Measurements from ENCODE around the gene GPC1. TPM values are rescaled to one million over a fixed set of nuclear protein-coding genes. Genes with fewer than 3 reads are reported as not detected.
"Not testable (repeated sequence)": the region's sequence is repeated elsewhere in the genome, so short reads cannot be mapped to it uniquely, and the experiment has no call there.

The GPC1 gene
- total RNA-seq, 1 donor from 2014 or later: 252 TPM

DNA sequence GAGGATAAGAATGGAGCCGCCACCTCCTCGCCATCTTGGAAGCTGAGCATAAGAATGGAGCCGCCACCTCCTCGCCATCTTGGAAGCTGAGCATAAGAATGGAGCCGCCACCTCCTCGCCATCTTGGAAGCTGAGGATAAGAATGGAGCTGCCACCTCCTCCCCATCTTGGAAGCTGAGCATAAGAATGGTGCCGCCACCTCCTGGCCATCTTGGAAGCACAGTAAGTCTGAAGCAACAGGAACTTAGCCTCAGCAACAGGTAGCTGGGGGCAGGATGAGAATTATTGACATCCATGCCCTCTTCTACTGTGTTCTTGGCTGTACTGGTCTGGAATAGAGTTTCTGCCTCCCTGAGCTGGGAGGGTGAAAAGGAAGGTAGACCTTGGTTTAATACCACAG is 61.6 kb downstream of the GPC1 start:
- not testable (repeated sequence) for H3K9me3 ChIP-seq (ENCODE audit: insufficient read depth, low read depth, low read length); H3K4me3 Mint-ChIP-seq (ENCODE audit: unreplicated experiment); H4K20me1 ChIP-seq (ENCODE audit: insufficient read depth, low read length); H3K4me3 ChIP-seq (ENCODE audit: insufficient read depth, low read depth, low read length); H3K27me3 ChIP-seq (ENCODE audit: insufficient read depth, low read length); H3K27me3 Mint-ChIP-seq (ENCODE audit: low read depth, unreplicated experiment); H3K79me2 ChIP-seq (ENCODE audit: insufficient read depth, low read length); H3K4me1 ChIP-seq (ENCODE audit: insufficient read depth, low read length); H3K27ac Mint-ChIP-seq (ENCODE audit: unreplicated experiment); H3K27ac ChIP-seq (ENCODE audit: low read depth, low read length); H3K9ac ChIP-seq (ENCODE audit: low read length); FAIRE-seq; H3K4me1 Mint-ChIP-seq (ENCODE audit: low read depth, unreplicated experiment); H3K36me3 ChIP-seq (ENCODE audit: insufficient read depth, low read length); H2AFZ ChIP-seq (ENCODE audit: low read depth, low read length); H3K4me2 ChIP-seq (ENCODE audit: low read length)
- TF ChIP-seq, protein P1, sequence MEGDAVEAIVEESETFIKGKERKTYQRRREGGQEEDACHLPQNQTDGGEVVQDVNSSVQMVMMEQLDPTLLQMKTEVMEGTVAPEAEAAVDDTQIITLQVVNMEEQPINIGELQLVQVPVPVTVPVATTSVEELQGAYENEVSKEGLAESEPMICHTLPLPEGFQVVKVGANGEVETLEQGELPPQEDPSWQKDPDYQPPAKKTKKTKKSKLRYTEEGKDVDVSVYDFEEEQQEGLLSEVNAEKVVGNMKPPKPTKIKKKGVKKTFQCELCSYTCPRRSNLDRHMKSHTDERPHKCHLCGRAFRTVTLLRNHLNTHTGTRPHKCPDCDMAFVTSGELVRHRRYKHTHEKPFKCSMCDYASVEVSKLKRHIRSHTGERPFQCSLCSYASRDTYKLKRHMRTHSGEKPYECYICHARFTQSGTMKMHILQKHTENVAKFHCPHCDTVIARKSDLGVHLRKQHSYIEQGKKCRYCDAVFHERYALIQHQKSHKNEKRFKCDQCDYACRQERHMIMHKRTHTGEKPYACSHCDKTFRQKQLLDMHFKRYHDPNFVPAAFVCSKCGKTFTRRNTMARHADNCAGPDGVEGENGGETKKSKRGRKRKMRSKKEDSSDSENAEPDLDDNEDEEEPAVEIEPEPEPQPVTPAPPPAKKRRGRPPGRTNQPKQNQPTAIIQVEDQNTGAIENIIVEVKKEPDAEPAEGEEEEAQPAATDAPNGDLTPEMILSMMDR (IDR thresholded peaks at IDR 0.05; ENCODE audit: insufficient read depth, low read depth, low read length): peak; percentile 25
- Mint-ChIP-seq H3K36me3 (ENCODE audit: low read depth, unreplicated experiment) (peaks cover 11% of the 10 kb centered on the region), H3K9me3 (ENCODE audit: unreplicated experiment) (peaks cover 23% of the 10 kb centered on the region)
- peak; percentile 10 for DNase-seq (ENCODE audit: low read depth)

DNA sequence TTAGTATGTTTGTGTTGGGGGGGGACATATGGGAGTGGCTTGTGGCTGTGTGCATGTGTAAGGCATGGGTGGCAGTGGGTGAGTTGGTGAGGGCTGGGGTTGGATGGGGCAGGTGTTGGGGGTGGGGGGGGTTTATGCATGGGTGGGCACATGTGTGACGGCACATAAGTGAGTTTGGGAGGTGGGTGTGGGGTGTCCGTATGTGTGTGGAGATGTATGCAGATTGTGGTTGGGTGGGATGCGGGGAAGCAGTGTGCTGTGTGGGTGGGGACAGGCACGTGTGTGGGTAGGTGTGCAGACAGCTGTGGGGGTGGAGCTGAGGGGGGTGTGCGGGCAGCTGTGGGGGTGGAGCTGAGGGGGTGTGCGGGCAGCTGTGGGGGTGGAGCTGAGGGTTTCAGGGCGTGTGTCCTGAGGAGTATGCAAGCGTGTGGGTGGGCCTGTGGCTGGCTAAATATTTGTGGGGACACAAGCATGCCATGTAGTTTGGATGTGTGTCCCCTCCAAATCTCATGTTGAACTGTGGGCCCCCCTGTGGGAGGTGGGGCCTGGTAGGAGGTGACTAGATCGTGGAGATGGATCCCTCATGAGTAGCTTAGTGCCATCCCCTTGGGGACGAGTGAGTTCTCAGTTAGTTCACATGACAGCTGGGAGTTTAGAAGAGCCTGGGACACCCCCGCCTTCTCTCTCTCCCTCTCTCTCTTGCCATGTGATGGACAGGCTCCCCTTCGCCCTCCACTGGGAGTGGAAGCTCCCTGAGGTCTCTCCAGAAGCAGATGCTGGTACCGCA is 62.9 kb downstream of the GPC1 start:
- Mint-ChIP-seq H3K4me1 (ENCODE audit: low read depth, unreplicated experiment) (no peaks in the 10 kb centered on the region), H3K9me3 (ENCODE audit: unreplicated experiment) (peaks cover 18% of the 10 kb centered on the region), H3K27ac (ENCODE audit: unreplicated experiment) (no peak overlapping the region), H3K4me3 (ENCODE audit: unreplicated experiment) (no peak overlapping the region), H3K27me3 (ENCODE audit: low read depth, unreplicated experiment) (peaks cover 13% of the 10 kb centered on the region), H3K36me3 (ENCODE audit: low read depth, unreplicated experiment) (peaks cover 10% of the 10 kb centered on the region)
- DNase-seq (ENCODE audit: low read depth): no peak
- no peaks in the 10 kb centered on the region for H3K9me3 ChIP-seq (ENCODE audit: insufficient read depth, low read depth, low read length)
- no peak for TF ChIP-seq EZH2 (IDR thresholded peaks at IDR 0.05; ENCODE audit: insufficient read depth, low read length)
- TF ChIP-seq, protein P1 (IDR thresholded peaks at IDR 0.05; ENCODE audit: insufficient read depth, low read depth, low read length): no peak
- no peaks in the 10 kb centered on the region for H3K27me3 ChIP-seq (ENCODE audit: insufficient read depth, low read length)
- H2AFZ ChIP-seq (ENCODE audit: low read depth, low read length): no peak overlapping the region
- no peak overlapping the region for H3K9ac ChIP-seq (ENCODE audit: low read length)
- H3K36me3 ChIP-seq (ENCODE audit: insufficient read depth, low read length): no peaks in the 10 kb centered on the region
- no peak overlapping the region for H3K4me2 ChIP-seq (ENCODE audit: low read length)
- no peaks in the 10 kb centered on the region for H3K79me2 ChIP-seq (ENCODE audit: insufficient read depth, low read length)
- FAIRE-seq: no peak
- H3K27ac ChIP-seq (ENCODE audit: low read depth, low read length): no peak overlapping the region
- H3K4me1 ChIP-seq (ENCODE audit: insufficient read depth, low read length): no peaks in the 10 kb centered on the region
- no peak overlapping the region for H3K4me3 ChIP-seq (ENCODE audit: insufficient read depth, low read depth, low read length)
- H4K20me1 ChIP-seq (ENCODE audit: insufficient read depth, low read length): no peaks in the 10 kb centered on the region

DNA sequence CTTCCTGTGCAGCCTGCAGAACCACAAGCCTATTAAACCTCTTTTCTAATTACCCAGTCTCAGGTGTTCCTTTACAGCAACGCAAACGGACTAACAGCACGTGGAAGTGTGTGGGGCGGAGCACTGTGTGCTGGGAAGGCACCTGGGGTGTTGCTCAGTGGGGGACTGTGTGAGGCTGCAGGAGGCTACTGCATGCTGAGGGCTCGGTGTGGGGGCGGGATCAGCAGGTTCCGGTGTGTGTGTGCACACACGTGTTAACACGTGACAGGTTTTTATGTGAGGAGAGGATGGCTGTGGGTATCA is 63.4 kb downstream of the GPC1 start:
- Mint-ChIP-seq H3K36me3 (ENCODE audit: low read depth, unreplicated experiment) (peaks cover 8% of the 10 kb centered on the region), H3K9me3 (ENCODE audit: unreplicated experiment) (peaks cover 14% of the 10 kb centered on the region), H3K4me3 (ENCODE audit: unreplicated experiment) (no peak overlapping the region), H3K27ac (ENCODE audit: unreplicated experiment) (no peak overlapping the region), H3K4me1 (ENCODE audit: low read depth, unreplicated experiment) (no peaks in the 10 kb centered on the region), H3K27me3 (ENCODE audit: low read depth, unreplicated experiment) (peaks cover 13% of the 10 kb centered on the region)
- FAIRE-seq: no peak
- Histone ChIP-seq H3K36me3 (ENCODE audit: insufficient read depth, low read length) (no peaks in the 10 kb centered on the region), H4K20me1 (ENCODE audit: insufficient read depth, low read length) (no peaks in the 10 kb centered on the region), H3K27me3 (ENCODE audit: insufficient read depth, low read length) (no peaks in the 10 kb centered on the region), H3K4me1 (ENCODE audit: insufficient read depth, low read length) (no peaks in the 10 kb centered on the region), H2AFZ (ENCODE audit: low read depth, low read length) (no peak overlapping the region), H3K9ac (ENCODE audit: low read length) (no peak overlapping the region), H3K79me2 (ENCODE audit: insufficient read depth, low read length) (no peaks in the 10 kb centered on the region), H3K9me3 (ENCODE audit: insufficient read depth, low read depth, low read length) (no peaks in the 10 kb centered on the region), H3K4me2 (ENCODE audit: low read length) (no peak overlapping the region), H3K27ac (ENCODE audit: low read depth, low read length) (no peak overlapping the region), H3K4me3 (ENCODE audit: insufficient read depth, low read depth, low read length) (no peak overlapping the region)
- no peak for DNase-seq (ENCODE audit: low read depth)
- TF ChIP-seq, protein P1 (IDR thresholded peaks at IDR 0.05; ENCODE audit: insufficient read depth, low read depth, low read length): no peak

Measured in astrocyte (in vitro differentiated cells and primary cell).